ENCODE measurements around the gene FBXL17. TPM values are rescaled to one million over a fixed set of nuclear protein-coding genes. Genes with fewer than 3 reads are reported as not detected.

The FBXL17 gene
- total RNA-seq, 1 experiment from 2014 or later: 11.6 TPM

DNA sequence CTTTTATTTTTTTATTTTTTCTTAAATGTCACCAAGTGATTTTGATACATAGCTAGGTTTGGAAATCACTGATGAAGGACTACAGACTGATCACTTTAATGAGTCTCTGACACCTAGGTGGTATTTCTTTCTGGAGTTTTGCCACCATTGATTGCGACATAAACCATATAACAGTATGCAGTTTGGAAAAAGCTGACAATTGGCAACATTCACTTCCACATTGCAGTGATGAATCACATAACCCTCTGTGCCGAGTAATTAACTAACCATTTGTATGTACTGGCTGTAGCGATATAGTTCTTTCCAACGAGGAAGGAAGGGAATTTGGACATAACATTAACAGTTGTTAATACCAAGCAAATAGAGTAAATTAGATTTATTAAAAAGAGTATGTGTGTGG lies 488.3 kb downstream of the FBXL17 start:
- no peak overlapping the region for H3K27ac Mint-ChIP-seq (ENCODE audit: unreplicated experiment)
- no peak for DNase-seq
- no peak overlapping the region for H3K4me3 Mint-ChIP-seq (ENCODE audit: unreplicated experiment)
- H3K9me3 ChIP-seq: no peaks in the 10 kb centered on the region
- no peaks in the 10 kb centered on the region for H3K36me3 ChIP-seq (ENCODE audit: control insufficient read depth, insufficient read depth, low read length)
- H3K4me1 ChIP-seq: no peaks in the 10 kb centered on the region
- intact Hi-C loops (cut with micrococcal nuclease; ENCODE audit: unreplicated experiment): no loop called here
- TF ChIP-seq, protein P1, sequence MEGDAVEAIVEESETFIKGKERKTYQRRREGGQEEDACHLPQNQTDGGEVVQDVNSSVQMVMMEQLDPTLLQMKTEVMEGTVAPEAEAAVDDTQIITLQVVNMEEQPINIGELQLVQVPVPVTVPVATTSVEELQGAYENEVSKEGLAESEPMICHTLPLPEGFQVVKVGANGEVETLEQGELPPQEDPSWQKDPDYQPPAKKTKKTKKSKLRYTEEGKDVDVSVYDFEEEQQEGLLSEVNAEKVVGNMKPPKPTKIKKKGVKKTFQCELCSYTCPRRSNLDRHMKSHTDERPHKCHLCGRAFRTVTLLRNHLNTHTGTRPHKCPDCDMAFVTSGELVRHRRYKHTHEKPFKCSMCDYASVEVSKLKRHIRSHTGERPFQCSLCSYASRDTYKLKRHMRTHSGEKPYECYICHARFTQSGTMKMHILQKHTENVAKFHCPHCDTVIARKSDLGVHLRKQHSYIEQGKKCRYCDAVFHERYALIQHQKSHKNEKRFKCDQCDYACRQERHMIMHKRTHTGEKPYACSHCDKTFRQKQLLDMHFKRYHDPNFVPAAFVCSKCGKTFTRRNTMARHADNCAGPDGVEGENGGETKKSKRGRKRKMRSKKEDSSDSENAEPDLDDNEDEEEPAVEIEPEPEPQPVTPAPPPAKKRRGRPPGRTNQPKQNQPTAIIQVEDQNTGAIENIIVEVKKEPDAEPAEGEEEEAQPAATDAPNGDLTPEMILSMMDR (IDR thresholded peaks at IDR 0.05; ENCODE audit: insufficient read depth in 1 of 2, low read depth in 1 of 2, low read length in 1 of 2, severe bottlenecking in 1 of 2, unreplicated experiment in 1 of 2): no peak
- H3K27me3 ChIP-seq (replicated peaks; ENCODE audit: control insufficient read depth, insufficient read depth, low read length): no peaks in the 10 kb centered on the region; the same call in 1 of the 2 replicates
- H3K4me1 Mint-ChIP-seq (ENCODE audit: low read depth, unreplicated experiment): no peaks in the 10 kb centered on the region
- H3K9me3 Mint-ChIP-seq (ENCODE audit: unreplicated experiment): no peaks in the 10 kb centered on the region
- no peaks in the 10 kb centered on the region for H3K27me3 Mint-ChIP-seq (ENCODE audit: insufficient read depth, unreplicated experiment)
- ChIA-PET CTCF (no interaction called here), POLR2A (no interaction called here)
- no peak overlapping the region for H3K4me3 ChIP-seq (ENCODE audit: low read depth, low read length)
- H3K36me3 Mint-ChIP-seq (ENCODE audit: insufficient read depth, unreplicated experiment): no peaks in the 10 kb centered on the region
- no TSS peak for BruUV-seq (replicated peaks)

DNA sequence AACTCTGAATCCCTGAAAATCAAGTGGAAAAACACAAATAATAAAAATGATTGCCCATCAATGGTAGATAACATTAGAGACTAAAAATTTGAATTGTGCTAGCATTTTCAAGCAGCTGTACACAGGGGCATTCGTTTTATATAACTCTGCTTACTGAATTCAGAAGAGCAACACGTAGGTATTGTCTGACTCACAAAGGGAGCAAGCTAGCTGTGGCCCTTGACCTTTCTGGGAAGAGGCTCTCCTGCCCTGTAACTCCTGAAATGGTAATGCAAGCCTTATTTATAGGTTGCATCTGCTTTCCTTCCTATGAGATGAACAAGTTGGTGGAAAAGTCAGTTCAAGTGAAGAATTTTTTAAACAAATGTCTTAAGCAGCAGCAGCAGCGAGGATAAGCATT lies 492.5 kb downstream of the FBXL17 start:
- intact Hi-C loops (cut with micrococcal nuclease; ENCODE audit: unreplicated experiment): no loop called here
- ChIA-PET CTCF (no interaction called here), POLR2A (no interaction called here)
- TF ChIP-seq, protein P1 (IDR thresholded peaks at IDR 0.05; ENCODE audit: insufficient read depth in 1 of 2, low read depth in 1 of 2, low read length in 1 of 2, severe bottlenecking in 1 of 2, unreplicated experiment in 1 of 2): no peak
- no peaks in the 10 kb centered on the region for H3K9me3 Mint-ChIP-seq (ENCODE audit: unreplicated experiment)
- no peaks in the 10 kb centered on the region for H3K27me3 ChIP-seq (replicated peaks; ENCODE audit: control insufficient read depth, insufficient read depth, low read length)
- H3K36me3 Mint-ChIP-seq (ENCODE audit: insufficient read depth, unreplicated experiment): no peaks in the 10 kb centered on the region
- no peak overlapping the region for H3K4me3 Mint-ChIP-seq (ENCODE audit: unreplicated experiment)
- H3K36me3 ChIP-seq (ENCODE audit: control insufficient read depth, insufficient read depth, low read length): no peaks in the 10 kb centered on the region
- H3K4me1 ChIP-seq: no peaks in the 10 kb centered on the region
- H3K27ac Mint-ChIP-seq (ENCODE audit: unreplicated experiment): no peak overlapping the region
- no TSS peak for BruUV-seq (replicated peaks)
- H3K9me3 ChIP-seq: no peaks in the 10 kb centered on the region
- DNase-seq: no peak
- H3K27me3 Mint-ChIP-seq (ENCODE audit: insufficient read depth, unreplicated experiment): no peaks in the 10 kb centered on the region
- H3K4me3 ChIP-seq (ENCODE audit: low read depth, low read length): no peak overlapping the region
- no peaks in the 10 kb centered on the region for H3K4me1 Mint-ChIP-seq (ENCODE audit: low read depth, unreplicated experiment)

DNA sequence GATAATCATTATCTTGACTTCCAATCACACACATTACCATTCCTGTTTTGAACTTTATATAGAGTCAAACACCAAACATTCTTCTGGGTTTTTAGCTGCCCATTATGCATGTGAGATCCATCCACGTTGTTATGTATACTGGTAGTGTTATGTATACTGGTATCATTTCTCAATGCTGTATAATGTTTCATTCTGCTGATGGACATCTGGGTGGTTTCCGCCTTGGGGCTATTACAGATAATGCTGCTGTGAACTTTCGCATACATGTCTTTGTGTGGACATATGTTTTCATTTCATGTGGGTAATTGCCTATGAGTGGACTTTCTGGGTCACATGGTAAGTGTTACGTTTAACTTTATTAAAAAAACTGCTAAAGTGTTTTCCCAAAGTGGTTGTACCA lies 493.4 kb downstream of the FBXL17 start:
- peaks cover 5% of the 10 kb centered on the region for H3K4me1 Mint-ChIP-seq (ENCODE audit: low read depth, unreplicated experiment)
- no peak overlapping the region for H3K4me3 Mint-ChIP-seq (ENCODE audit: unreplicated experiment)
- no peak for DNase-seq
- H3K36me3 Mint-ChIP-seq (ENCODE audit: insufficient read depth, unreplicated experiment): no peaks in the 10 kb centered on the region
- Histone ChIP-seq H3K4me1 (no peaks in the 10 kb centered on the region), H3K36me3 (ENCODE audit: control insufficient read depth, insufficient read depth, low read length) (no peaks in the 10 kb centered on the region), H3K4me3 (ENCODE audit: low read depth, low read length) (no peak overlapping the region), H3K27me3 (replicated peaks; ENCODE audit: control insufficient read depth, insufficient read depth, low read length) (no peaks in the 10 kb centered on the region), H3K9me3 (no peaks in the 10 kb centered on the region)
- no peak overlapping the region for H3K27ac Mint-ChIP-seq (ENCODE audit: unreplicated experiment)
- TF ChIP-seq, protein P1 (IDR thresholded peaks at IDR 0.05; ENCODE audit: insufficient read depth in 1 of 2, low read depth in 1 of 2, low read length in 1 of 2, severe bottlenecking in 1 of 2, unreplicated experiment in 1 of 2): no peak
- intact Hi-C loops (cut with micrococcal nuclease; ENCODE audit: unreplicated experiment): no loop called here
- no TSS peak for BruUV-seq (replicated peaks)
- ChIA-PET CTCF (no interaction called here), POLR2A (no interaction called here)
- no peaks in the 10 kb centered on the region for H3K9me3 Mint-ChIP-seq (ENCODE audit: unreplicated experiment)
- H3K27me3 Mint-ChIP-seq (ENCODE audit: insufficient read depth, unreplicated experiment): no peaks in the 10 kb centered on the region

Measured in Caco-2 (cell line).